Skeletal muscle tissue (tissue), 4 donors: ENCODE data around the gene PSMB7. TPM values are rescaled to one million over a fixed set of nuclear protein-coding genes. Genes with fewer than 3 reads are reported as not detected.

Experiments used
- H3K27ac ChIP-seq: one replicate; pipeline ENCODE4 v1.7.0; 2013; ENCODE audit warnings: mild to moderate bottlenecking, low read depth, low read length, inconsistent platforms
- H3K27me3 ChIP-seq, 3 donors: one replicate each; pipeline ENCODE4 v1.7.0; 2013; ENCODE audit warnings: low read length in 3 of 3; ENCODE audit not compliant: control insufficient read depth in 3 of 3, insufficient read depth in 3 of 3
- H3K36me3 ChIP-seq, 3 donors: one replicate each; pipeline ENCODE4 v1.7.0; 2013; ENCODE audit warnings: low read length in 3 of 3; ENCODE audit not compliant: control insufficient read depth in 3 of 3, insufficient read depth in 3 of 3
- H3K4me1 ChIP-seq, 3 donors: one replicate each; pipeline ENCODE4 v1.7.0; 2013; ENCODE audit warnings: low read length in 3 of 3, mild to moderate bottlenecking in 3 of 3; ENCODE audit not compliant: control insufficient read depth in 3 of 3, insufficient read depth in 3 of 3
- H3K4me3 ChIP-seq, 3 donors: one replicate each; pipeline ENCODE4 v1.7.0; 2013; ENCODE audit warnings: low read length in 3 of 3
- H3K9ac ChIP-seq, 3 donors: one replicate each; pipeline ENCODE4 v1.7.0; 2013; ENCODE audit warnings: low read length in 3 of 3, mild to moderate bottlenecking in 3 of 3, moderate library complexity in 2 of 3, low read depth in 1 of 3
- H3K9me3 ChIP-seq, 3 donors: one replicate each; pipeline ENCODE4 v1.7.0; 2013; ENCODE audit warnings: low read length in 3 of 3; ENCODE audit not compliant: control insufficient read depth in 3 of 3
- total RNA-seq: library from RNA; depleted of rRNA; stranded (reverse); fragments of >200 nt; gene quantifications from one replicate; pipeline ENCODE4 v1.2.3, GENCODE V29; 2014
- donor health status: Osteomylitis.

PSMB7 gene
- total RNA-seq, 1 donor from 2014 or later, result 215 TPM

DNA sequence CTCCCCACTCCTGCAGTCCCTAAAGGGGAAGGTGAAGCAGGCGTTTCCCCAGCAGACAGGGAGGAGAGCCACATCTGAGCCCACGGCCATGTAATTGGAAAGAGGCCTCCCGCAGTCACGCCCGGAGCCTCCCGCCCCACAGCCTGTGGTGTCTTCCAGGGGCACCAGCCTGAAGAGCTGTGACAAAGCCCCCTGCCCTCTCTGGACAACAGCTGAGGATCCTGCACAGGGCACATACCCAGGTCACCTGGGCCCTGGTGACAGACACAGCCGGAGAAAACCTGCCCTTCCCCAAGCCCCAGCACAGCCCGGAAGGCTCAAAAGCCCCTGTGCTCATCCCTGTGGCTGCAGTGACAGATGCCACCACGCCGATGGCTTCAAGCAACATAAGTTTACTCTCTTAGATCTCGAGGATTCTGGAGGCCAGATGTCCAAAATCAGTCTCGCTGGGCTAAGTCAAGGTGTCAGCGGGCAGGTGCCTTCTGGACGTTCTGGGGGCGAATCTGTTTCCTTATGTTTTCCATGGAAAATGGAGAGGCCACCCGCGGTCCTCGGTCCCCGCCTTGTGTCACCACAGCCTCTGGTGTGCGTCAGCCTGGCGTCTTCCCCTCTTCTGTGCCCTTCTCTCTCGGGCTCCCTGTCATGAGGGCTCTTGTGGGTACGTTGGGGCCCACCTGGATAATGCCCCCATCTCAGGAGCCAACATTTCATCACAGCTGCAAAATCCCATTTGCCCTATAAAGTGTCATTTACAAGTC lies 71.5 kb downstream of the PSMB7 start:
- Histone ChIP-seq H3K9me3 (no peaks in the 10 kb centered on the region), H3K36me3 (peaks cover 4 to 16% (median 14%) of the 10 kb centered on the region in 3 donors), H3K27me3 (peaks cover 0 to 15% (median 0%) of the 10 kb centered on the region in 3 donors), H3K27ac (peak overlapping the region; percentile 60), H3K9ac (peak overlapping the region in 2 of 3 donors; percentile 62 to 64), H3K4me1 (peaks cover 11 to 21% (median 16%) of the 10 kb centered on the region in 3 donors), H3K4me3 (peak overlapping the region; percentile 23 to 50 (median 41))

DNA sequence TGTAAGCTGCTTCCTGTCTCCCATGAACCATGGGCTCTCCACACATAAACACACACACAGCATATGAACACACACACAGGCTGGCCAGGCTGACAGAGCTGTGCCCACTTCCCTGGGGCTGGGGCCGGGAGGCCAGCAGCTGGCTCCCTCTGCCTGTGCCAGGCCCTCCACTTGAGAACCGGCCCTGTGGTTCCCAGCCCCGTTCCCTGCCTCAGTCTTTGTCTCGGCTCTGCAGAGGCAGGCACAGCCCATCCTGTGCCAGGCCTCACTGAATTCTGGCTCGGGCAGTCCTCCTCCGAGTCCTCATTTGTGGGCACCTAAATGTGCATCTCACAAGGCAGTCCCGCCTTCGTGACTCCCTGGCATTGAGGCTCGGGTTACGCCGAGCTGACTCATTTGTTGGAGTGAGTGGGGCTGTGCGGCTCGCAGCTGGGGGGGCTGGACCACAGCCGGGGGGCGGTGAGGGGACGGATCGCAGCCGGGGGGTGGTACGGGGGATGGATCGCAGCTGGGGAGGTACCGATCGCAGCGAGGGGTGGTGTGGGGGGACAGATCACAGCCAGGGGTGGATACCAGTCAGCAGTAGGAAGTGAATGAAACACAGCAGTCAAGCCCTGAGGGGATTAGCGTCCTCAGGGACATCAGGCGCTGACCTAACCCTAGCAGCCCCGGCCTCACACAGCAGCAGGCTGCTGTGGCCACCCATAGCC lies 72.3 kb downstream of the PSMB7 start:
- H3K4me1 ChIP-seq, result peaks cover 11 to 21% (median 16%) of the 10 kb centered on the region in 3 donors
- peak overlapping the region; percentile 23 to 50 (median 49) for H3K4me3 ChIP-seq
- peaks cover 0 to 15% (median 0%) of the 10 kb centered on the region in 3 donors for H3K27me3 ChIP-seq
- H3K9me3 ChIP-seq, result no peaks in the 10 kb centered on the region
- peak overlapping the region; percentile 60 for H3K27ac ChIP-seq
- H3K36me3 ChIP-seq, result peaks cover 0 to 8% (median 8%) of the 10 kb centered on the region in 3 donors
- peak overlapping the region; percentile 30 to 64 (median 62) for H3K9ac ChIP-seq

DNA sequence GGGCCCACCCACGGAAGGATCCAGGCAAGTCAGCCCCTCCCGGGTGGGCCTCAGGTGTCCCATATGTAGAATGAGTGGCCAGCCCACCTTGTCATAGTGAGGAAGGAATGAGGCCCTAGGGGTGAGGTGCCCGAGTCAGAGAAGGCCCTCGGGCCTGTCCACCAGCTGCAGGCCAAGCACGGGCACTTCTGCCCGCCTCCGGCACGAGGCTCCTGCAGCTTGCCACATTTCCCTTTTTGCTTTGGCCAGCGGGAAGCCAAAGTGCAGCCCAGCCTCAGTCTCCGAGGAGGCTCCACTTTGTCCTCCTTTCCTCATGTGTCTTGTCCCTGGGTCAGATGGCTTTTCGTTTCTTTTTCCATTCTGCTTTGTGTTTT lies 72.9 kb downstream of the PSMB7 start:
- Histone ChIP-seq H3K4me1 (peaks cover 11 to 21% (median 16%) of the 10 kb centered on the region in 3 donors), H3K9me3 (peaks cover 3 to 4% (median 4%) of the 10 kb centered on the region in 3 donors), H3K27me3 (peaks cover 0 to 15% (median 0%) of the 10 kb centered on the region in 3 donors), H3K4me3 (peak overlapping the region in 2 of 3 donors; percentile 37 to 49), H3K36me3 (peaks cover 0 to 9% (median 9%) of the 10 kb centered on the region in 3 donors), H3K9ac (peak overlapping the region in 2 of 3 donors; percentile 30 to 62), H3K27ac (peak overlapping the region; percentile 60)

DNA sequence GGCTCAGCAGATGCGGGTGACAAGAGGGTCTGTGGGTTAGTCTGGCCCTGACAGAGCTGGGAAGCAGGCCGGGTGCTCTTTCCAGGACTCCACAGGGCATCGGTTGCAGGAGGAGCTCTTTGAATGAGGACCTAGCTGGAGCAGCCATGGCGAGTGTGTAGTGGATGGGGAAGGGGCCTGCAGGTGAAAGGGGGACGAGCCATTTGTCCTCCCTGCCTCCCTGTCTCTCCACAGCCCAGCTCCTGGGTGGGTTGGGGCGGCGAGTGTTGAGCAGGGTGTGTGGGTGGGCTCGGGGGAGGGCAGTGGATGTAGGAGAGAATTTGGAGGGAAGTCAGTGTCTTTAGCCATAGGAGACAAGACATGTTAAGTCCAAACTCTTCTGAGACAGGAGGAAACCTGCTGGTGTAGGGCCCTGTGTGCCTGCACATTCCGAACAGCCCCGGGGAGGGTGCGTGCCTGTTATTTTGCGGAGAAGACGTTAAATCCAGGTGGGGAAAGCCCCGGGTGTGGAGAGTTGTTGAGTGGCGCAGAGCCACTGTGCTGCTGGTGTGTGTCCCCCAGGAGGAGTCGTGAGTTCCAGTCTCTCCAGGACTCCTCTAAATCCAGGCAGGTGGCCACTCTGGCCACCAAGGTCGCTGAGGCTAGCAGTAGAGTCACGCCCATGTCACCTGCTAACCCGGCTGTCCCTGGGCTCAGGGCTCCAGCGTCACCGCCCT lies 73.6 kb downstream of the PSMB7 start:
- Histone ChIP-seq H3K9me3 (peaks cover 3 to 8% (median 6%) of the 10 kb centered on the region in 3 donors), H3K4me3 (no peak overlapping the region), H3K27ac (no peak overlapping the region), H3K9ac (no peak overlapping the region), H3K27me3 (peaks cover 0 to 15% (median 0%) of the 10 kb centered on the region in 3 donors), H3K36me3 (peaks cover 0 to 10% (median 7%) of the 10 kb centered on the region in 3 donors), H3K4me1 (peaks cover 11 to 21% (median 16%) of the 10 kb centered on the region in 3 donors)

DNA sequence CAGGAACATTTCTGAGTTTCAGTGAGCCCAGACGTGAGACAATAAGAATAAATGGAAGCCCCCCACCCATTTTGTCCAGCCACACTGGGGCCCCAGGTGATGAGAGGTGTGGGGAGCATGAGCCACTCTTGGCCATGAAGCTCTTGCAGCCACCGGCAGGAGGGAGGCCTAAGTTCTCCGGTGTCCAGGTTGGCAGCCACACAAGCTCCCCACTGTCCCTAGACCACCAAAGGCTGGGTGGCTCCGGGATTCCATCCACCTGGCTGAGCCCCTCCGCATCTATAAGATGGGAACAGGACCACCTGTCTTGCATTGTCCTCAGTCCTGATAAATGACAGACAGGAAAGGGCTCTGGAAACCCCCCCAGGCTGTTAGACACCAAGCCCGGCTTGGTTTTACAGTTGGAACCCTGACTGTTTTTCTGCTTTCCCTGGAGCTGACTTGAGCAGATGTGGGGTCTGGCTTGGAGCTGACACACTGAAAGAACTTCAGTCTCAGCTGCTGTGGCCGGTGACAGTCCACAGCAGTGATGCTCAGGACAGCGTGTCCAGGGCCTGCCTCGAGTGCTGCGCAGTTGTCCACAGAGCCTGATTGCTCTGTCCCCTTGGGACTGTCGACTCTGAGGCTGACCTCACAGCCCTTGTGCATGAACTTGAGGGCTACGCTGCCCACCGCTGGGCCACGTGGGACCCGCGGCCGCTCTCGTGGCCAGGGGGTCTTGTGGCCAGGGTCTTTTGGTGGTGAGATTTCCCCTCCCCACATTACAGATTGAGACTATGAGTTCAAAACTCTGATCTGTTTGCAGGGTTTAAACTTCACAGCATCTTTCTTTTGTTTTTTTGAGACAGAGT lies 74.8 kb downstream of the PSMB7 start:
- Histone ChIP-seq H3K4me1 (peaks cover 11 to 21% (median 16%) of the 10 kb centered on the region in 3 donors), H3K9me3 (peaks cover 3 to 8% (median 6%) of the 10 kb centered on the region in 3 donors), H3K27me3 (peaks cover 0 to 15% (median 0%) of the 10 kb centered on the region in 3 donors), H3K27ac (no peak overlapping the region), H3K9ac (no peak overlapping the region), H3K4me3 (no peak overlapping the region), H3K36me3 (peaks cover 0 to 9% (median 3%) of the 10 kb centered on the region in 3 donors)

DNA sequence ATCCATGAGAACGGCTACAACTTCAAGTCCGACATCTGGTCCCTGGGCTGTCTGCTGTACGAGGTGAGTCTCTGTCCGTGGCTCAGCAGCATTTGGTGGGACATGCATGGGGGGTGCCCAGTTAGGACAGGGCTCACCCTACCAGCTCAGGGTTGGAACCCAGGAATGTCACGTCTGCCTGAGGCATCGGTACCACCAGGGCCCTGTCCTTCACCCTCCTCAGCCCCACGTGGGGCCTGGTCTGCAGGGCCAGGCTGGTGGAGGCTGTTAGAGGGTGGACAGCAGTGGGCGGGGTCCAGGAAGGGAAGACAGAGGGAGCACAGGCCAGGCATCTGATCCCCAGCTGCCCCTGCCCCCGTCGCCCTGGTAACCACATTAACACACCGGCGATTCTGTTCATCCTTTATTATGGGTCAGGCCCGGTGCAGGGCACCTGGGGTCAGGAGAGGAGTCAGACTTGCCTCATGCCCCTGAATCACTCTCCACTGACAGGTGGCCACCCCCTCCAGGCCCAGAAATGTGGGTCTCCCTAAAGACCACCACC lies 75.6 kb downstream of the PSMB7 start:
- Histone ChIP-seq H3K27me3 (peaks cover 0 to 15% (median 0%) of the 10 kb centered on the region in 3 donors), H3K9me3 (peaks cover 3 to 8% (median 6%) of the 10 kb centered on the region in 3 donors), H3K36me3 (peaks cover 0 to 15% (median 5%) of the 10 kb centered on the region in 3 donors), H3K4me3 (no peak overlapping the region), H3K9ac (no peak overlapping the region), H3K4me1 (peaks cover 11 to 21% (median 16%) of the 10 kb centered on the region in 3 donors), H3K27ac (no peak overlapping the region)

DNA sequence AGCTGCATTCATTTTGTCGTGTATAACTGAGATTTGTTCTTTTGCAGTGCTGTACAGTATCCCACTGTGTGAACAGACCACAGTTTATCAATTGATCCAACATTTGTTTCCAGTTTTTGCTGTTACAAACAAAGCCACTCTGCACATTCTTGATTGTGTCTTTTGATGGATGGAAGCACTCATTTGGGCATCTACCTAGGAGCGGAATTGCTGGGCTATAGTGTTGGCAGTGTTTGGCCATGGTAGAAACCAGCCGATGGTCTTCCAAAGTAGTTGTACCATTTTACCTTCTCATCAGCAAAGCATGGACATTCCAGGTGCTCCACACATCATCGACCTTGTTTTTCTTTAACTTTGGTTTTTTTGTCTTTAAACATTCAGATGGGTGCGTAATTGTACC lies 77.7 kb downstream of the PSMB7 start:
- Histone ChIP-seq H3K27me3 (peaks cover 0 to 15% (median 0%) of the 10 kb centered on the region in 3 donors), H3K9me3 (peaks cover 3 to 8% (median 6%) of the 10 kb centered on the region in 3 donors), H3K36me3 (peaks cover 0 to 19% (median 5%) of the 10 kb centered on the region in 3 donors), H3K4me1 (peaks cover 4 to 8% (median 6%) of the 10 kb centered on the region in 3 donors), H3K27ac (no peak overlapping the region), H3K9ac (no peak overlapping the region), H3K4me3 (no peak overlapping the region)

DNA sequence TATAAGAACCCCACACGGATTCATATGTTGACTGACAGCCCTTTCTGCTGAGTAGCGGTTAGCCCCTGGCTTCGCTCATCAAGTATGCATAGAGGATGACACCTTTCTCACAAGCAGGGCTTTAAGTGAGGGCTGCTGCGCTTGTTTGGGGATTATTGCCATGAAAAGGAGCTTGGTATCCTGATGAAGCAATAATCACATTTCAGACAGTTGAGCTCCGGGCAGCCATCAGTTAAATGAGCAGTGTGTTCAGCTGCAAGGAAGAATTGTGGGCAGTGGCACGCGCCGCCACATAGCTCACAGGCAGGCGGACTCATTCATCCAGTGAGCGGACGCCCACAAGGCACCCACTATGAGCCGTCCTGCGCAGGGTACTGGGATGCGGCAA lies 79.9 kb downstream of the PSMB7 start:
- Histone ChIP-seq H3K27ac (no peak overlapping the region), H3K4me1 (peaks cover 4 to 7% (median 6%) of the 10 kb centered on the region in 3 donors), H3K36me3 (peaks cover 0 to 18% (median 5%) of the 10 kb centered on the region in 3 donors), H3K9me3 (peaks cover 3 to 8% (median 6%) of the 10 kb centered on the region in 3 donors), H3K4me3 (no peak overlapping the region), H3K27me3 (peaks cover 0 to 13% (median 0%) of the 10 kb centered on the region in 3 donors), H3K9ac (no peak overlapping the region)
